Colonic mucosa (tissue), 4 donors: ENCODE results near the gene PITPNB. TPM values are rescaled to one million over a fixed set of nuclear protein-coding genes. Genes with fewer than 3 reads are reported as not detected.

ENCODE experiments used
- DNase-seq: peaks from one replicate; pipeline ENCODE4 v3.0.0-alpha.2; 2020
- H3K27ac ChIP-seq: fragments of 200-600 bp; one replicate; pipeline ENCODE4 v1.8.0; 2021
- H3K27me3 ChIP-seq: fragments of 200-600 bp; one replicate; pipeline ENCODE4 v1.8.0; 2021
- H3K36me3 ChIP-seq: fragments of 200-600 bp; one replicate; pipeline ENCODE4 v1.8.0; 2021
- H3K4me1 ChIP-seq: fragments of 200-600 bp; one replicate; pipeline ENCODE4 v1.8.0; 2021; ENCODE audit warnings: mild to moderate bottlenecking
- H3K4me3 ChIP-seq: fragments of 200-600 bp; one replicate; pipeline ENCODE4 v1.8.0; 2021
- H3K9ac ChIP-seq, 2 donors: one replicate each; pipeline ENCODE4 v1.7.0; 2013; ENCODE audit warnings: control low read depth in 2 of 2, low read depth in 2 of 2, low read length in 2 of 2
- H3K9me3 ChIP-seq: fragments of 200-600 bp; one replicate; pipeline ENCODE4 v1.8.0; 2021
- intact Hi-C: fragments of 100-400 bp; cut with DNase I; formaldehyde crosslinking; loops from one replicate; pipeline ENCODE4 v1.14.1; 2022
- total RNA-seq, 2 donors: library from RNA; stranded (reverse); fragmentation: NEBNext Ultra II Directional in 1 of 2; extraction: Animal tissue kit (Norgen Biotek cat#: 25700) in 1 of 2; gene quantifications; one replicate each; pipeline ENCODE4 v1.2.1, GENCODE V29; 2021
- TF ChIP-seq, protein P1 (sequence below): fragments of 200-600 bp; IDR thresholded peaks from one replicate; pipeline ENCODE4 v1.8.0; 2022; ENCODE audit warnings: antibody characterized with exemption, mild to moderate bottlenecking
- donor health status: healthy.
- donor health status: DM: no; HTN: no; CAD: no.
- donor health status: DM: no; HTN: no; CAD: no.

Gene PITPNB
- total RNA-seq, 2 donors from 2014 or later = 40.0 to 51.6 TPM

DNA sequence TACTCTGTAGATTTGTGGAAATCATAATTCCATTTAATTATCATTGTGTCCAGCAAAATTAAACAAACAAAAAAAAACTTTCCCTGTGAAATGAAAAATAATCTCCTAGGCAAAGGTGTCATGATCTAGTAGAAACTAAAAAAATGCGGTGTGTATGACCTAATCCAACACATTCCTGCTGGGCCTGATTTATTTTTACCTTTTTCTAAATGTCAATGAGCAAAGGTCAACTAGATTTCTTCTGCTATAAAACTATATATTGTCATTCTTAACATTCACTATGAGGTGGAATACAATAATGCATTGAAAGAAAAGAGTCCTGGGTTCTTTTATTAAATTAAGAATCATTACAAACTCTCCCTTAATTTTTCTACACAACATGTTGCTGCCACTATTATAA lies 60.4 kb downstream of the PITPNB start:
- Histone ChIP-seq H3K4me3 (no peak overlapping the region), H3K9ac (no peak overlapping the region), H3K9me3 (no peaks in the 10 kb centered on the region), H3K36me3 (peaks cover 10% of the 10 kb centered on the region), H3K27me3 (no peaks in the 10 kb centered on the region), H3K27ac (peak overlapping the region; percentile 2), H3K4me1 (no peaks in the 10 kb centered on the region)
- TF ChIP-seq, protein P1, sequence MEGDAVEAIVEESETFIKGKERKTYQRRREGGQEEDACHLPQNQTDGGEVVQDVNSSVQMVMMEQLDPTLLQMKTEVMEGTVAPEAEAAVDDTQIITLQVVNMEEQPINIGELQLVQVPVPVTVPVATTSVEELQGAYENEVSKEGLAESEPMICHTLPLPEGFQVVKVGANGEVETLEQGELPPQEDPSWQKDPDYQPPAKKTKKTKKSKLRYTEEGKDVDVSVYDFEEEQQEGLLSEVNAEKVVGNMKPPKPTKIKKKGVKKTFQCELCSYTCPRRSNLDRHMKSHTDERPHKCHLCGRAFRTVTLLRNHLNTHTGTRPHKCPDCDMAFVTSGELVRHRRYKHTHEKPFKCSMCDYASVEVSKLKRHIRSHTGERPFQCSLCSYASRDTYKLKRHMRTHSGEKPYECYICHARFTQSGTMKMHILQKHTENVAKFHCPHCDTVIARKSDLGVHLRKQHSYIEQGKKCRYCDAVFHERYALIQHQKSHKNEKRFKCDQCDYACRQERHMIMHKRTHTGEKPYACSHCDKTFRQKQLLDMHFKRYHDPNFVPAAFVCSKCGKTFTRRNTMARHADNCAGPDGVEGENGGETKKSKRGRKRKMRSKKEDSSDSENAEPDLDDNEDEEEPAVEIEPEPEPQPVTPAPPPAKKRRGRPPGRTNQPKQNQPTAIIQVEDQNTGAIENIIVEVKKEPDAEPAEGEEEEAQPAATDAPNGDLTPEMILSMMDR = no peak
- DNase-seq = no peak
- intact Hi-C loops = no loop called here

DNA sequence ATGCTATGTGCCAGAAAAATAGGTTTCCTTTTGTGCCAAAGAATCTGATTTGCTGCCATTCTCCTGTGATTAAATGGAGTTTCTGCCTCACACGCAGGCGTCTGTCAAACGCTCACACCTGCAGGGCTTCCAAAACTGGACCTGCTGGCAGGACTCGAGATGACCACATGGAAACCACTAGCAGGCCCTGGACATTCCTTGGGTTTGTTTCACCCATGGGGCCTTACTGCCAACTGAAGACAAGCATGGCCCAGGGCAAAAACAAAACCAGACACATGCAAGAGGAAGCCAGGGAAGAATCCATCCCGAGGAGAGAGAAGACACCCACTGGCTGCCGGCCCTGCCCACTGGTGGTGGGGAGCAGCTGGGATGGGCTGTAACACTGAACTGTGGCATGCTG lies 61.6 kb downstream of the PITPNB start:
- peaks cover 13% of the 10 kb centered on the region for H3K36me3 ChIP-seq
- intact Hi-C loops = no loop called here
- H3K27me3 ChIP-seq = no peaks in the 10 kb centered on the region
- H3K4me3 ChIP-seq = no peak overlapping the region
- DNase-seq = no peak
- no peaks in the 10 kb centered on the region for H3K9me3 ChIP-seq
- no peak overlapping the region for H3K9ac ChIP-seq
- TF ChIP-seq, protein P1 = no peak
- H3K4me1 ChIP-seq = no peaks in the 10 kb centered on the region
- no peak overlapping the region for H3K27ac ChIP-seq

DNA sequence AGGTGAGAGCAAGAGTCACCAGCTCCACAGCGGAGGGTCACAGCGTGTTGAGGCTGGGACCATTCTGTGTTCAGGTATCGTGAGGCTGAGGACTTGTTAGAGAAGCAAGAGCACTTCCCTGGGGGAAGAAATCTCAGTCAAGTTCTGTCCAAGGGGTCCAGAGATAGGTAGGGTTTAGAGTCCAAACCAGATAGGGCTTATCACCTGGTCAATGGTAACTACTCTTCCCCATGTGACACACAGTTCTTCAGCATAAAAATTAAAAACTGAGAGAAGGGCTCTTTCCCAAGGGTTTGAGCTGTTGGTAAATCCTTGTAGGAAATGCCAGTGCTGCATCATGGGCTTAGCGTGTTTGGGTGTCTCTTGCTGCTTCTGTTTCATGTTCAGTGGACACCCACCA lies 62.7 kb downstream of the PITPNB start:
- Histone ChIP-seq H3K9ac (no peak overlapping the region), H3K27ac (no peak overlapping the region), H3K4me1 (no peaks in the 10 kb centered on the region), H3K4me3 (no peak overlapping the region), H3K9me3 (no peaks in the 10 kb centered on the region), H3K27me3 (no peaks in the 10 kb centered on the region), H3K36me3 (peaks cover 13% of the 10 kb centered on the region)
- intact Hi-C loops = no loop called here
- no peak for DNase-seq
- TF ChIP-seq, protein P1 = no peak

DNA sequence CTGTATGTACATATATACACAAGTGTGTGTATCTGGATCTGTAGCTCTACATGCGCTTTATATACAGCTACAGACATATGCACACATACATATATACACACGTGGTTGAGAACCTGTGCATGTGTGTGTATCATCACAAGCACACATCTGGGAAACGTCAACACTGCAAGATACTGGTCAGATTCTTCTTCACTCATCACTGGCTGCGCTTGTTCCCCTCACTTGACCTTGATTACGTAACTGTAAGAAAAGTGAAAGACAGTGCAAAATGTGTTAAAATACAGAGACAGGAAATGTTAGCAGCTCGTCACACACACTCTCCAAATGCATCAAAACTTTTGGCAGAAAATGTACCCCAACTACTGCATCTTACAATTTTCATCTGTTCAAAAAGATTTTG lies 65.6 kb downstream of the PITPNB start:
- H3K27ac ChIP-seq = no peak overlapping the region
- no peak for DNase-seq
- H3K9ac ChIP-seq = no peak overlapping the region
- no peaks in the 10 kb centered on the region for H3K27me3 ChIP-seq
- H3K4me3 ChIP-seq = no peak overlapping the region
- H3K36me3 ChIP-seq = peaks cover 13% of the 10 kb centered on the region
- TF ChIP-seq, protein P1 = no peak
- H3K4me1 ChIP-seq = no peaks in the 10 kb centered on the region
- intact Hi-C loops = no loop called here
- H3K9me3 ChIP-seq = no peaks in the 10 kb centered on the region

DNA sequence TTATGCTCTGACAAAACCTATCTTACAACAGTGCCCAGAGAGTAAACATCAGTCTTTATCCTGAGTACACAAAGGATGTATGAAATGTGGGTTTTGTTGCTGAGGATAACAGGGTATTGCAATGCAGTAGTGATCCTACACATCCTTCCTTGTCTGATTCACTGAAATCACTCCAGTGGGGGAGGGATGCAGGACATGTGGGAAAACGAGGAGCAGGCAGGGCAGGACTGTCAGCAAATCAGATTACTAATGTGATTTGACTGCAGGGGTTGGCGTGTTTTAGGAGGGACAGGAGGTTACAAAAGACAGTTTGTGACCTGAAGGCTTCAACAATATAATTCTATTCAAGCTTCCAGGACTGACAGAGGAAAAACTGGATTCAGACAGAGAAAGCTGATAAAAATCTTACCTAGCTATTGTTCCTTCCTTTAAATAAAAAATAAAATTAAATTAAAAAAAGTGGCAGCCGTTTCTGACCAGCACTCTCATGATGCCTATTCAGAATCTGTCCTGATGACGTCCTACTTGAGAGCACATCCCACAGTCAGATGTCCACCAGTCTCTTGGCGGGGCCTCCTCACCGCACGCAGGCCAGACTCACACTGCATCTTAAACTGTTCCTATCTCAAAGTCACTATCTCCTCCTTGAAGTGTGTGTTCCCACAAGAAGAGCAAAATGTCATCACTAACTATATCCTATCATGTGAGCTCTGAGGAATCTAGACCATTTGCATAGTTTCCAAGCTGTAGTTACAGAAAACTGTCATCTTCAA lies 66.9 kb downstream of the PITPNB start:
- H3K27me3 ChIP-seq = no peaks in the 10 kb centered on the region
- no peak overlapping the region for H3K9ac ChIP-seq
- H3K27ac ChIP-seq = no peak overlapping the region
- no peaks in the 10 kb centered on the region for H3K4me1 ChIP-seq
- H3K4me3 ChIP-seq = no peak overlapping the region
- peaks cover 13% of the 10 kb centered on the region for H3K36me3 ChIP-seq
- TF ChIP-seq, protein P1 = no peak
- no peaks in the 10 kb centered on the region for H3K9me3 ChIP-seq
- intact Hi-C loops = no loop called here
- no peak for DNase-seq
